Gastroesophageal sphincter (tissue), 4 donors: ENCODE measurements around the gene TNNC2. TPM values are rescaled to one million over a fixed set of nuclear protein-coding genes. Genes with fewer than 3 reads are reported as not detected.

Experiments used
- ATAC-seq: fragments of 150-250 bp; one replicate; pipeline ENCODE4 v1.9.1; 2016; ENCODE audit warnings: mild to moderate bottlenecking, moderate library complexity
- H3K27ac ChIP-seq, 4 donors: fragments of 200-600 bp; sonication (generic) in 3 of 4; 1 replicate in 3 of 4; 2 replicates in 1 of 4; pipeline ENCODE4 v1.5.1; 2016 to 2019
- H3K27me3 ChIP-seq: fragments of 200-600 bp; sonication (generic); one replicate; pipeline ENCODE4 v1.5.1; 2019
- H3K36me3 ChIP-seq, 2 donors: fragments of 200-600 bp; sonication (generic); one replicate each; pipeline ENCODE4 v1.5.1; 2019; ENCODE audit warnings: control low read depth in 1 of 2
- H3K4me1 ChIP-seq, 3 donors: fragments of 200-600 bp; sonication (generic); 1 replicate in 2 of 3; 2 replicates in 1 of 3; pipeline ENCODE4 v1.5.1; 2016 to 2019; ENCODE audit warnings: control low read depth in 2 of 3
- H3K4me3 ChIP-seq, 2 donors: fragments of 200-600 bp; sonication (generic); one replicate each; pipeline ENCODE4 v1.5.1; 2019; ENCODE audit warnings: mild to moderate bottlenecking in 1 of 2, moderate library complexity in 1 of 2
- H3K9me3 ChIP-seq, 3 donors: fragments of 200-600 bp; sonication (generic); one replicate each; pipeline ENCODE4 v1.5.1; 2017 to 2019; ENCODE audit warnings: control low read depth in 2 of 3
- CTCF ChIP-seq, 4 experiments: fragments of 200-600 bp in 2 of 4; fragments of 450-650 bp in 2 of 4; sonication (generic) in 1 of 4; IDR thresholded peaks; one replicate each; pipeline ENCODE4 v1.5.1; 2017 to 2019; ENCODE audit warnings: antibody characterized with exemption in 4 of 4, mild to moderate bottlenecking in 2 of 4, moderate library complexity in 2 of 4
- EP300 ChIP-seq: sonication (generic); formaldehyde crosslinking; IDR thresholded peaks from one replicate; pipeline ENCODE4 v1.6.1; 2017; ENCODE audit warnings: antibody characterized with exemption, mild to moderate bottlenecking
- POLR2A ChIP-seq, 2 donors: fragments of 450-650 bp; IDR thresholded peaks; one replicate each; pipeline ENCODE4 v1.6.1; 2017; ENCODE audit warnings: antibody characterized with exemption in 2 of 2, mild to moderate bottlenecking in 2 of 2, moderate library complexity in 1 of 2
- POLR2AphosphoS5 ChIP-seq: sonication (generic); formaldehyde crosslinking; IDR thresholded peaks from one replicate; pipeline ENCODE4 v1.6.1; 2017; ENCODE audit warnings: antibody characterized with exemption
- WGBS, 2 donors: methylation state at CpG; one replicate each; pipeline ENCODE4 v1.1.5; 2018; ENCODE audit warnings: low coverage in 1 of 2; 5-methylcytosine and 5-hydroxymethylcytosine counted together
- total RNA-seq, 4 donors: library from RNA; depleted of rRNA; stranded (reverse); fragments of >200 nt; gene quantifications; one replicate each; pipeline ENCODE4 v1.1.0, GENCODE V29; 2016

The TNNC2 gene
- total RNA-seq, 4 donors from 2014 or later, result 1.0 to 6.3 (median 1.3) TPM; not detected in 1

- H3K4me3 ChIP-seq, result no peak overlapping the region
- peak overlapping the region; percentile 86 to 96 (median 92) for H3K27ac ChIP-seq
- H3K36me3 ChIP-seq, result no peaks in the 10 kb centered on the region
- WGBS, 2 donors, result 33 to 40% methylated on average over 3 to 4 of the region's 4 CpGs
- H3K4me1 ChIP-seq, result peaks cover 18 to 66% (median 29%) of the 10 kb centered on the region in 3 donors
- H3K9me3 ChIP-seq, result no peaks in the 10 kb centered on the region
- no peak for ATAC-seq
- TF ChIP-seq EP300, result no peak
- peak; percentile 92 for TF ChIP-seq POLR2AphosphoS5
- H3K27me3 ChIP-seq, result no peaks in the 10 kb centered on the region
These were observed 45.7 kb downstream of the TNNC2 start for GRCh38 chr20:45781391-45781931.

GRCh38 chr20:45780159-45780558 lies 47.0 kb downstream of the TNNC2 start:
- TF ChIP-seq POLR2A (IDR thresholded peaks at IDR 0.05) (no peak), CTCF (IDR thresholded peaks at IDR 0.05) (no peak), EP300 (no peak), POLR2AphosphoS5 (no peak)
- ATAC-seq, result no peak
- Histone ChIP-seq H3K4me1 (peaks cover 18 to 66% (median 29%) of the 10 kb centered on the region in 3 donors), H3K27ac (peak overlapping the region; percentile 86 to 96 (median 92)), H3K27me3 (no peaks in the 10 kb centered on the region), H3K4me3 (no peak overlapping the region), H3K9me3 (no peaks in the 10 kb centered on the region), H3K36me3 (no peaks in the 10 kb centered on the region)
- WGBS, 2 donors, result 76 to 90% methylated on average over 2 to 3 of the region's 4 CpGs

GRCh38 chr20:45779011-45779915 lies 47.8 kb downstream of the TNNC2 start:
- Histone ChIP-seq H3K4me1 (peaks cover 18 to 66% (median 29%) of the 10 kb centered on the region in 3 donors), H3K27ac (peak overlapping the region; percentile 86 to 96 (median 92)), H3K36me3 (no peaks in the 10 kb centered on the region), H3K4me3 (no peak overlapping the region), H3K9me3 (no peaks in the 10 kb centered on the region), H3K27me3 (no peaks in the 10 kb centered on the region)
- 17 to 28% methylated on average over 6 to 7 of the region's 8 CpGs for WGBS, 2 donors
- no peak for TF ChIP-seq POLR2A (IDR thresholded peaks at IDR 0.05)
- no peak for TF ChIP-seq CTCF (IDR thresholded peaks at IDR 0.05)
- TF ChIP-seq EP300, result no peak
- TF ChIP-seq POLR2AphosphoS5, result peak; percentile 98
- peak; percentile 97 for ATAC-seq

DNA sequence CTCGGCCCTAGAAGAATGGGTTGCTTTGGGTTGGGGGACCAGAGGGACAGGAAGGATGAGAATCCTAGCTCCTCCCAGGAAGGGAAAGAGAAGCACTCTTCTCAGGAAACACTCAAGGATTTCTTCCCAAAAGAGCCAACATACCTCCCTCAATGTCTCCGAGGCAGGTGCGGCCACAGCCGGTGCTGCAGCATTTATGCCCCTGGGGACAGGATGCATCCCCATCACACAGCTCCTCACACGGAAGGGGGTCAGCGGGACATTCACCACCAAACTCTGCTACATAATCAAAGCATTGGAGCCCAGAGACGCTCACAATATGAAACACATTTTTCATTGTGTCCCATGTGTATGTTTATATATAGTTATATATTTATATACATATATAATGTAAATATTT lies 50.2 kb downstream of the TNNC2 start:
- Histone ChIP-seq H3K27me3 (no peaks in the 10 kb centered on the region), H3K4me1 (peaks cover 18 to 46% (median 29%) of the 10 kb centered on the region in 3 donors), H3K36me3 (no peaks in the 10 kb centered on the region), H3K4me3 (no peak overlapping the region), H3K27ac (peak overlapping the region in 1 of 4 donors; percentile 96), H3K9me3 (no peaks in the 10 kb centered on the region)
- TF ChIP-seq CTCF (IDR thresholded peaks at IDR 0.05), result no peak
- TF ChIP-seq POLR2A (IDR thresholded peaks at IDR 0.05), result no peak
- no peak for TF ChIP-seq EP300
- no peak for TF ChIP-seq POLR2AphosphoS5
- no peak for ATAC-seq
- WGBS, 2 donors, result 74 to 95% methylated on average over 4 to 5 of the region's 7 CpGs

GRCh38 chr20:45775411-45775810 lies 51.7 kb downstream of the TNNC2 start:
- TF ChIP-seq EP300 (no peak), CTCF (IDR thresholded peaks at IDR 0.05) (no peak)
- 93% methylated on average over 2 of the region's 6 CpGs; no CpG with 5 or more reads in 1 of the 2 donors for WGBS, 2 donors
- Histone ChIP-seq H3K27ac (no peak overlapping the region), H3K4me1 (peaks cover 15 to 44% (median 26%) of the 10 kb centered on the region in 3 donors), H3K4me3 (no peak overlapping the region), H3K36me3 (no peaks in the 10 kb centered on the region), H3K9me3 (no peaks in the 10 kb centered on the region), H3K27me3 (no peaks in the 10 kb centered on the region)
- no peak for ATAC-seq
